HG03064 (cell line): ENCODE data around the gene MLNR.

ENCODE experiments used
- ATAC-seq: cut with Tn5 transposase; IDR thresholded peaks from one replicate; pipeline ENCODE4 v1.9.1; 2021; ENCODE audit warnings: low read depth; ENCODE audit not compliant: unreplicated experiment

Gene MLNR, protein sequence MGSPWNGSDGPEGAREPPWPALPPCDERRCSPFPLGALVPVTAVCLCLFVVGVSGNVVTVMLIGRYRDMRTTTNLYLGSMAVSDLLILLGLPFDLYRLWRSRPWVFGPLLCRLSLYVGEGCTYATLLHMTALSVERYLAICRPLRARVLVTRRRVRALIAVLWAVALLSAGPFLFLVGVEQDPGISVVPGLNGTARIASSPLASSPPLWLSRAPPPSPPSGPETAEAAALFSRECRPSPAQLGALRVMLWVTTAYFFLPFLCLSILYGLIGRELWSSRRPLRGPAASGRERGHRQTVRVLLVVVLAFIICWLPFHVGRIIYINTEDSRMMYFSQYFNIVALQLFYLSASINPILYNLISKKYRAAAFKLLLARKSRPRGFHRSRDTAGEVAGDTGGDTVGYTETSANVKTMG

DNA sequence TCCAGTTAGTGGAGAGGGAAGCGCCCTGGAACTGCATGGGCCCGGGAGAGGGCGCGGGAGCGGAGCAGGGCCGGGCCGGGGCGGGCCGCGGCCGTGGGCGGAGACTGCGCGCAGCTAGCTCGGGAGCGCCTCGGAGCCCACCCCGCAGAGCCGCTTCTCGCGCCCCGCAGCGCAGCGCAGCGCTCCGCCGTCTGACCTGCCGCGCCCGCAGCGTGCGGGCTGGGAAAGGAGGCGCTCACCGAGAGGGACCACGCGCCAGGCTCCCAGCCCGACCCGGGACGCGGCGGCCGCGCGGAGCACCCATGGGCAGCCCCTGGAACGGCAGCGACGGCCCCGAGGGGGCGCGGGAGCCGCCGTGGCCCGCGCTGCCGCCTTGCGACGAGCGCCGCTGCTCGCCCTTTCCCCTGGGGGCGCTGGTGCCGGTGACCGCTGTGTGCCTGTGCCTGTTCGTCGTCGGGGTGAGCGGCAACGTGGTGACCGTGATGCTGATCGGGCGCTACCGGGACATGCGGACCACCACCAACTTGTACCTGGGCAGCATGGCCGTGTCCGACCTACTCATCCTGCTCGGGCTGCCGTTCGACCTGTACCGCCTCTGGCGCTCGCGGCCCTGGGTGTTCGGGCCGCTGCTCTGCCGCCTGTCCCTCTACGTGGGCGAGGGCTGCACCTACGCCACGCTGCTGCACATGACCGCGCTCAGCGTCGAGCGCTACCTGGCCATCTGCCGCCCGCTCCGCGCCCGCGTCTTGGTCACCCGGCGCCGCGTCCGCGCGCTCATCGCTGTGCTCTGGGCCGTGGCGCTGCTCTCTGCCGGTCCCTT, at the start of gene MLNR:
Gene MLNR (plus strand): TSS at position 303 of the 820 bp plus-strand sequence. CDS start 0 bp downstream, at position 303.
- ATAC-seq: no peak

DNA sequence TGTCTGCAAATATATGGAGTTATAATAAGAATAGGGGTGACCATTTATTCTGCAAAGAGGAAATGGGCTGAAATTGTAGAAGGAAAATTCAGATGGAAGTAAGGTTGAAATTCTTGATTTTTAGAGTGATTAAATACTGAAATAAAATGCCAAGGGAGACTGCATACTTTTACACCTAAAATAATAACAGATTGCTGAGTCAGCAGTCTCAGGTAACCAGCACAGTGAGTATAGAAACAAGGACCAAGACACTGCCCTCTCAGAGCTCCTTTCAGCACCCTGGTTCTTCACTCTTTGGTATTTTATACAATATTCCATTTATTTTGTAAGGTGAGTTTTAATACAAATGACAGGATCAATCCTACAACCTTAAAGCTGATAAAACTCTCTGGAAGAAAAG, 48.8 kb upstream of the MLNR start:
- no peak for ATAC-seq

DNA sequence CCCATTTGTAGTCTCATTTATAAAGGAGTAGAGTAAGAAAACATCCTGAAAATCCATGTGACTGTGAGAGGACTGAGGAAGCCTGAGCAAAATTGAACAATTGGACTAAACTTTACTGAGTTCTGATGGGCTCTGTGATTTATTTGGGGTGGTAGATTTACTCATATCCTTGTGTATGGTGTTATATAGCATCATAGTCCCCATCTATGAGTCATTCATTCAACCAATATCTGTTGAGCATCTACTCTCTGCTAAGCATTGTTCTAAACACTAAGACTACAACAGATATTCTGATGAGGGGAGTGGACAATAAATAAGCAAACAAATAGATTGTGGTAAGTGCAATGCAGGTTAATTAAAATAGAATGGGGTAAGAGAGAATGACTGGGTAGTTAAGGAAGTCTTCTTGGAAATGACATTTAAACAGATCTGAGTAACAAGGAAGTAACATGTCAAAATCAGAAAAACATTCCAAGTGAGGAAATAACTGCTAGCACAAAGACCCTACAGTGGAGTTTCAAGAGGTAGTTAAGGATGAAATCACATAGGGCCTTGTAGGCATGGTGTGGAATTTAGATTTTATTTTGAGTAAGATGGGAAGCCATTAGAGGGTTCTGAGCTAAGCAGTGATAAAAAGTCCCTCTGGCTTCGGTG, 36.3 kb upstream of the MLNR start:
- ATAC-seq: no peak

DNA sequence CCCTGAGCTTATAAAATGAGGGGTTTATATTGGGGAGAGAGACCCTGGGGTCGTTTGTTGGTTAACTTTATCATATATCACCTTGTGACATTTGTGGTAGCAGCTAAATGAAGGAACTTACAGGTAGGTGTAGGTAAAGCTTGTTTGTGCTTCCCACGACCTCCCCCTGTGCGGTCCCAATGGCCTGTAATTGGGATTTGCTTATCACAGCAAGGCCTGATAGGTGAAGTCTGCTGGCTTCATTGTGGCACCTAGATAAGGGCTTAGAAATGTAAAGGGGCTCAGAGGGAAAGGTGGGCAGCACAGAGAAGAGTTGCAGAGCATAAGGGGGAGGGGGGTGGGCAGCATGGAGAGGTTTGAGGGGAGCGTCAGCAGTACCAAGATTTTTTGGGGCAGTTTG, 35.5 kb upstream of the MLNR start:
- no peak for ATAC-seq

DNA sequence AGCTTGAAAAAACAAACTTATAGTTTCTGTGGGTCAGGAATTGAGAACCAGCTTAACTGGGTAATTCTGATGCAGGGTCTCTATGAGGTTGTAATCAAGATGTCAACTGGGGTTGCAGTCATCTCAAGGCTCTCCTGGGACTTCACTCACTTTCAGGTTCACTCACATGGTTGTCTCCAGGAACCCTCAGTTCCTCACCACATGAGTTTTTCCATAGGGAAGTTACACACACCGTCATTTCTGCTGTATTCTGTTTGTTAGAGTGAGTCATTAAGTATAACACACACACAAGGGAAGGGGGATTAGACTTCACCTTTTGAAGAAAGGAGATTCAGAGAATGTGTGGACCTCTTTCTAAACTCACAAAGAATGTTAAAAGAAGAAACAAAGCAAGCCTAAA, 34.9 kb upstream of the MLNR start:
- no peak for ATAC-seq

DNA sequence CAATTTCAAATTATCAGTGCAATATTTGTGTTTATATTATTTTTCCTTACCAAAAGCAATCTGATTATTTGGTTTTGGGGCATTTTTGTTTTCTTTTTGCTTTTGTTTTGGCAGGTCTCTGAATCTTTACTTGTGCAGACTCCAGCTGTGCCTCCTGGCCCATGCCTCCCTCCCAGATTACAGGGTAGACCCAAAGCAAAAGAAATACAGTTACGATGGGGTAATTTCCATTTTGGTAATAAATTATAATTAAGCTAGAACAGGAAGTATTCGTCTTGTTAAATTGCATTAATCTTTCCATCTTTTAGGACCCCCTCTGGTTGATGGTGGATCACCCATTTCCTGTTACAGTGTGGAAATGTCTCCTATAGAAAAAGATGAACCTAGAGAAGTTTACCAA, 29.2 kb upstream of the MLNR start:
- no peak for ATAC-seq

DNA sequence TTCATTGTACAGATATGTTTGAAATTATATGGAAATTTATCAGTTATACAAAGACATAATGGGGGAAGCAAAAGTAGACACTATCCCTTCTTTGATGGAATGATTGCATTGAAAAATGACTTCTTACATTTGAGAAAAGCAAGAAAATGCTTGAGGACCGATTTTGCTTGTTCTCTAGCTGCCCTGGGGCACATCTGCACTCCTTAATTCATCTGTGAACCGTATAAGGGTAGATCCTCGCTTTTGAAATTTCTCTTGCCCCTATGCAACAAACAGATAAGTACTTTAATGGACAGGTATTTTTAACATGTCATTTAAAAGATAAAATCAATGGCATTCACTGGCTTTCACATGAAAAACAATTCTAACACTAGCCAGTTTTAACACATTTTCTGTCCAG, 13.5 kb upstream of the MLNR start:
- no peak for ATAC-seq

DNA sequence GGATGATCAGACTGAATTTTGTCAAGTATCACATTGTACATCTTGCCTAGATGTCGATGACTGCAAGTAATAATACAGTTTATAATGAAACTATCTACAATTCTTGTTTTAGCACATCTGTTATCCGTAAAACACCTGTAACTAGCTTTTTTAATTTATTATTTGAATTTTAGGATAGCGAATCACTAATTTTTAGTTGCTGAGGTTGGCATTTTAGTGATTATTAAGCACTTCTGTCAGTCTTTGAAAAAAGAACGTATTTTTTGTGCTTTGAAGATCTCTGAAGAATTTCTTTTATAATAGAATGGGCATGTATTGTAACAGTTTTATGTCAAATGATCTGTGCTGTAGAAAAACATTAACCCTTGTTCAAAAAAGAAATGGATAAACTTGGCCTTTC, 11.5 kb upstream of the MLNR start:
- no peak for ATAC-seq

DNA sequence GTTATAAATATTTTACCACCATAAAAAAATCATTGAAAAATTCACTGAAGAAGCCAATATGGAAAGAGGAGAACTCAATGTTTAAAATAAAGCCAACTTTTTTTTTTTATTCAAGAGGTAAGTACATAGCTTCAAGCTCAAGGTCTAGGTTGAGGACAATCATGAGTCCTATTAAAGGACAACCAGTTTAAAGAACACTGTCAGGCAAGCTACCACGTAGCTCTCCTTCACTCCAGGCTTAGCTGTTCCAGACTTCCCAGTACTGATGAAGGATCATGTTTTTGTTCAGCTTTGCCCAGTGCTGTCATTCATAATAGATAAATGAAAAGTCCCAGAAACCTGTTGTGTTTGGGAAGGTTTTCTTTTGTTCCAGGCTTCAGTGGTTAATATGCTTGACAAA, 10.0 kb upstream of the MLNR start:
- ATAC-seq: no peak

DNA sequence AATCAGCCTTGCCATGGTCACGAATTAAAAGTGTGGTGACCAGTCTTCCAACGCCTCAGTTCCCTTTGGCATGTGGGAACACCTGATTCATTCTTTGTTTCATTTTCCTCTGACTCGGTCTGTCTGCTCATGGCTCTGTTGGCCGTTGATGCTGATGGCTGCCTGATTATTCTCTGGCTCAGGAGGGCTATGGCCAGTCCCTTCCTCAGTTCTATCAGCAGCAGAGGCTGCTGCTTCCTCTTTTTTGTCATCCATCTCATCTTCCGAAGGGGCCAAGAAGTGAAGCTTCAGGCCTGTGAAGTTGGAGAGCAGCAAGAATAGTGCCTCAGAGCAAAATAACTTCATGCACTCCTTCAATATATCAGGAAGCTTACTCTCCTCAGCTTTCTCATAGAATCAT, 9.5 kb upstream of the MLNR start:
- ATAC-seq: no peak

DNA sequence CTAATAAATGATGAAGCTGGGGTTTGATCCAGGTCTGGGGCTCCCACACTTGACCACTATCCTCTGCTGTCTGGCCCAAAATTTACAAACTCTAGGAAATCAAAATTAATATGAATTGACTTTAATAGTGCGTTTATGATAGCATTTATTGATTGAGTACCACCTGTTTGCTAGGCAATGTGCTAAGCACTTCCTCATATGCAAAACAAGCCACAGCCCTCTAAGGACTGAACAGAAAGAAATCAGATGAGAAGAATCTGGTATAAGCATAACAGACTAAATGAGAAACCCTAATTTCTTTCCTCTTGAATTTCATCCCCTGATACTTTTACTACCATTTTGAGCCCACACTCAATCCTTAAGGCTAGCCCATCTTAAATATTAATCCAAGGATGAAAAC, 6.6 kb upstream of the MLNR start:
- ATAC-seq: no peak

DNA sequence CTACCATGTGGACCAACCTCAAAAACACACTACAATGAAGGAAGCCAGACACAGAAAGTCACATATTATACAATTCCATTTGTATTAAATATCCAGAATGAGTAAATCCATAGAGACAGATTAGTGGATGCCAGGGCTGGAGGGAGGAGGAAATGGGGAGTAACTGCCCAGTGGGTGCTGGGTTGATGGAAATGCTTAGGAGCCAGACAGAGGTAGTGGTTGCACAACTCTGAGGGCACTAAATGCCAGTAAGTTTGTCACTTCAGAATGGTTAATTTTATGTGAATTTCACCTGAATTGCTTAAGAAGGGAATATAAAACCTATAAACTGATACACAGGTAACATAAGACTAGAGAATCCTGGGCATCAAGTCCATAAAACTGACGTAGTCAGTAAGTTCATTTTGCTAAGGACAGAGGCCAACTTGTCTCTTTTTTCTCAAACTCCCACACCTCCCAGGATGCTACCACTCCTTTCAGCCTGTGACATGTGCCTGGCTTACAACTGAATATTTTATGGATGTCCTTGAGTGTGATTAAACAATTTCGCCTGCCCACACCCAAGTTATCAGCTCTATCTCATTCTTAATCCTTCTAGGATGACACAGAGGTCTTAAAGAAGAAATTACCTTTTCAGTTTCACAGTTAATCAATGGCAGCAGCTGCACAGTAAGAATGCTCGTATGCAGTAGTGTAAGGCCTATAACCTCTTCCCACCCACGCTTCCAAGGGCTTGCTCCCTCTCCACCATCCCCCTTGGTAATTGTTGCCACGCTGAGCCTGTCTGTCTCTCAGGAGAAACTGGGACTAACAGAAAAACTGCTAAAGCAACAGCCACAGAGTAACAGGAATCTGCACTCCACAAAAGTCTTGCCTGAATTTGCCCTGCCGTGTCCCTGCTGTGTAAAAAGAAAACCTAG, 5.9 kb upstream of the MLNR start:
- no peak for ATAC-seq

DNA sequence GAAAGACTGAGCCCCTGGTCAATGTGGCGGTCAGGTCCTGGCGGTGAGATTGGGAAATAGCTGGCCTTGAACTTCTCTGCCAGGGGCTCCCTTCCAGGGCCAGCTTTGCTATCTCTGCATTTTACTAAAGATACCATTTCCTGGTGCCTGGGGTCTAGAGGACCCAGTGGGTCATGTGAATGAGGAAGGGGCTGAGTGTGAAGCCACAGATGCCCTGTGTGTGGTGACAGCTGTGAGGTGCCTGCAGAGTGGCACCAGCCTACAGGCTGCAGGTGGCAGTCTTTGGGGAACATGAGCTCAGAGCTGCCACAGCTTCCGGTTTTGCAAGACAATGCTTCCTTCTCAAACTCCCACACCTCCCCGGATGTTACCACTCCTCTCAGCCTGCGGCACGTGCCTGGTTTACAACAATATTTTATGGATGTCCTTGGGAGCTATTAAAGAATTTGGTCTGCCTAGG, 5.2 kb upstream of the MLNR start:
- ATAC-seq: no peak

DNA sequence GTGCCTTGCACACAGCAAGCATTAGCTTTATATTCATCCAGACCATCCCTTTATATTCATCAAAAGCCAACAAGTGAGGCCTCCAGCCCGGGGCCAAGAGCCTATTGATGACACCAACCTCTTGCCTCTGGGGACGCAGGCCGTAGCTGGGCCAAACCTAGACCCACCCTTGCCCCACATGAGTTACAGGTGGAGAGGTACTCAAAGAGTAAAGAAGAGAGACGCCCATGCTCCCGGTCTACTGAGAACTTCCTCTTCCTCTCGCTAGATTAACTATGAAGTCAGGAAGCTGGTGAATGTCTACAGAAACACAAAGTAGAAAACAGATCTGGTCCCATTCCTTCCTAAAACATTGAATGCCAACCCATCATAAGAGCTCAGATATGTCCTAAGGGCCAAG, 3.8 kb upstream of the MLNR start:
- ATAC-seq: no peak

DNA sequence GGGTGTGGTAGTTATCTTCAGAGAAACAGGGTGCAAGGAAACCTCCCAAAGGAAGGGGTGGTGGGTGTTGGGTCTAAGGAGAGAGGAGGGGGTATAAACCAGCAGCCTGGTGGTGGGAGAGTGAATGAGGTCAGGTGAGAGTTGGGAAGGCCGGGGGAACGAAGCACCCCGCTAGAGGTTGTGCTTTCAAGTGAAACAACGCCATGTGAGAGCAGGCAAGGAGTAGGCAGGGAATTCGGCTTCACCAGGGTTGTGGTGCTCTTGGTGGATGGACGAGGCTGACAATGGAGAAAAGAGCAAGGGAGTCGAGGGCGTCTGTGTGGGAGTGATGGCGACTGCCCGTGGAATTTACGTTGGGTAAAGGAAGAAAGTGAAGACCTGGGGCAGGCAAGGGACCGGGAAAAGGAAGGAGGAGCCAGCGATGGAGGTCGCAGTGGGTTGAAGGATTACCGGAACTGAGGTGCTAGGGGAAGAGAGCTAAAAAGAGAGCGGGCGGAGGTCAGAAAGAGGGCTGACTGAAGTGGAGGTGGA, 2.1 kb upstream of the MLNR start:
- no peak for ATAC-seq

DNA sequence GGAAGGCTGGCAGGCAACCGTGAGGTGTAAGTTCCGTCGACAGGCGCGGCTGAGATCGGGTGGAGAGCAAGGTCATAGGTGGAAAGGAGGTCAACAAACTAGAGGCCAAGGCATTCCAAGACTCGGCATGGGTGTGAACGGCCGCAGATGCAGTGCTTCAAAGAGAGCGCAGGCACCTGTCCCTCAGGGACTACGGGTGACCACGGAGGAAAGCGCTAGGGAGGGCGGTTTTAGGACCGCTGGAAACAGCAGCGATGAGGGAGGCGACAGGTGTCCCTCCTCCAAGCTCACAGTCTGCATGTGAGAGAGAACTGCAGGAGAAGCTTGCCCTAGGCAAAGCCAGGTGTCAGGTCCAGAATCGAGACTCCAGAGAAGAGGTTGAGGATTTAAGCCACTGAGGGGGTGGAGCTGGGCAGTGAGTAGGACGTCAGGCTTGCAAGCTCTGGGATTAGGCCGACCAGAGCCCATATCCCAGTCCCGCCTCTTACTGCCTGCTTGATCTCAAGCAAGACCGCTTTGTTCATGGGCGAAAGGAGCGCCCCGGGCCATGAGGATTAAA, 1.6 kb upstream of the MLNR start:
- no peak for ATAC-seq

DNA sequence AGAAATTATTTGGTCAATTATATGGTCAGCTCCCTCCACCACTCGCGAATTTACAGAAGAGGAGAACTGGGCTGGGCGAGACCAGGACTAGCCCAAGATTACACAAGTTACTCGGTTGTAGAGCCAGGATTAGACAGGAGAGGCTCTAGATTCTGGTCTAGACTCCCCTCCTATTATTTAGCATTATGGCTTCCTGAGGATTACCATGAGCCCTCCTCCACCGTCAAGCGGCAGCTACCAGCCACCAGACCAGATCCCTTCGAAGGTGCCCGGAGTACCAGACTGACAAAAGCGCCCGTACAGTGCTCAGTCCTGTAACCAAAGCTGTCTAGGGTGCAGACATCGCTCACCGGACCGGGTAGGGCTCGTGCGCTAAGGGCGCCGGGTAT, 497 bp upstream of the MLNR start:
- ATAC-seq: no peak

DNA sequence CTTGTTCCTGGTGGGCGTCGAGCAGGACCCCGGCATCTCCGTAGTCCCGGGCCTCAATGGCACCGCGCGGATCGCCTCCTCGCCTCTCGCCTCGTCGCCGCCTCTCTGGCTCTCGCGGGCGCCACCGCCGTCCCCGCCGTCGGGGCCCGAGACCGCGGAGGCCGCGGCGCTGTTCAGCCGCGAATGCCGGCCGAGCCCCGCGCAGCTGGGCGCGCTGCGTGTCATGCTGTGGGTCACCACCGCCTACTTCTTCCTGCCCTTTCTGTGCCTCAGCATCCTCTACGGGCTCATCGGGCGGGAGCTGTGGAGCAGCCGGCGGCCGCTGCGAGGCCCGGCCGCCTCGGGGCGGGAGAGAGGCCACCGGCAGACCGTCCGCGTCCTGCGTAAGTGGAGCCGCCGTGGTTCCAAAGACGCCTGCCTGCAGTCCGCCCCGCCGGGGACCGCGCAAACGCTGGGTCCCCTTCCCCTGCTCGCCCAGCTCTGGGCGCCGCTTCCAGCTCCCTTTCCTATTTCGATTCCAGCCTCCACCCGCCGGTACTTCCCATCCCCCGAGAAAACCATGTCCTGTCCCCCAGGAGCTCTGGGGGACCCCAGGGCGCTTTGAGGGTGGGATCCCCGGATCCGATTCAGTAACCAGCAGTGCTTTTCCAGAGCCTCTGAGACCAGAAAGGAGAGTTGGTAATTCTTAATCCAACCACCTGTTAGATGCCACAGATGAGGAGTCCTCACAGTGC, 885 bp downstream of the MLNR start:
- no peak for ATAC-seq

DNA sequence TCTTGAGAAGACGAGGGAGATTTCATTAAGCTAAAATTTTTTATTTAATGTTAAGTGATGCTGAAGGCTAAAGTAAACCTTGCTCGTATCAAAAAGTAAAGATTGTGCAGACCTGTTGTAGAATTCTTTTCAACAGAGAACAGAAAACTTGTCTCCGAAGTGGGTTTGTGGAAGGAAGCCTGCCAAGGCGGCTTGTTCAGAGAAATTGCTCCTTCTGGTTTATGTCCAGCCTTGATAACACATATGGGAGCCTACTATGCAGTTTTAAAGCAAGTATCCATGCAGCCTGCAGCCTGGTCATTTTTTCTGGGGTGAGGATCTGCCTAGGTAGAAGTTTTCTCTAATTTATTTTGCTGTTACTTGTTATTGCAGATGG, 1.4 kb downstream of the MLNR start:
- no peak for ATAC-seq
